Measurements from ENCODE around the gene HOXB3. TPM values are rescaled to one million over a fixed set of nuclear protein-coding genes. Genes with fewer than 3 reads are reported as not detected.

The HOXB3 gene
- total RNA-seq, 2 donors from 2014 or later, result 26.8 to 33.3 TPM

DNA sequence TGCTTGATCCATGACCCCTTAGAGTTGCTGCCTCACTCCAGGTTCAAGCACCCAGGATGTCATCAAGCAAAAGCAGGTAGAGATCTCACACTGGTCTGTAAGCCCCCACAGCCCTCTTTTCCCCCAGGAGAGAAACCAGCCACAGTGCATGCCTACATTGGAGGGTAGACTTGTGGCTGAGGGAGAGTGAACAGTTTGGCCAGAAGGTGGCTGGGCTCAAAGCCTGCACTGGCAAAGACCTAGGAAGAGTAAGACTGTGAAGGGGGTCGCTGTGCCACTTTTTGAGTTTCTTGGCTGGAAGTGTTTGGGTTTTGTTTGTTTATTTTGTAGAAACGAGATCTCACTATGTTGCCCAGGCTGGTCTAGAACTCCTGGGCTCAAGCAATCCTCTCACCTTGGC lies 87.7 kb downstream of the HOXB3 start:
- H3K4me3 ChIP-seq, result no peak overlapping the region
- no peaks in the 10 kb centered on the region for H3K27me3 ChIP-seq (replicated peaks; ENCODE audit: insufficient read depth)
- no peaks in the 10 kb centered on the region for H3K4me1 ChIP-seq (ENCODE audit: control insufficient read depth in 1 of 2, low read depth in 2 of 2)
- no peak overlapping the region for H3K27ac ChIP-seq
- no peaks in the 10 kb centered on the region for H3K9me3 ChIP-seq
- no peak for DNase-seq (ENCODE audit: low spot score)
- ATAC-seq (ENCODE audit: insufficient number of reproducible peaks, low FRiP score, low read depth), result no peak
- TF ChIP-seq, protein P1, sequence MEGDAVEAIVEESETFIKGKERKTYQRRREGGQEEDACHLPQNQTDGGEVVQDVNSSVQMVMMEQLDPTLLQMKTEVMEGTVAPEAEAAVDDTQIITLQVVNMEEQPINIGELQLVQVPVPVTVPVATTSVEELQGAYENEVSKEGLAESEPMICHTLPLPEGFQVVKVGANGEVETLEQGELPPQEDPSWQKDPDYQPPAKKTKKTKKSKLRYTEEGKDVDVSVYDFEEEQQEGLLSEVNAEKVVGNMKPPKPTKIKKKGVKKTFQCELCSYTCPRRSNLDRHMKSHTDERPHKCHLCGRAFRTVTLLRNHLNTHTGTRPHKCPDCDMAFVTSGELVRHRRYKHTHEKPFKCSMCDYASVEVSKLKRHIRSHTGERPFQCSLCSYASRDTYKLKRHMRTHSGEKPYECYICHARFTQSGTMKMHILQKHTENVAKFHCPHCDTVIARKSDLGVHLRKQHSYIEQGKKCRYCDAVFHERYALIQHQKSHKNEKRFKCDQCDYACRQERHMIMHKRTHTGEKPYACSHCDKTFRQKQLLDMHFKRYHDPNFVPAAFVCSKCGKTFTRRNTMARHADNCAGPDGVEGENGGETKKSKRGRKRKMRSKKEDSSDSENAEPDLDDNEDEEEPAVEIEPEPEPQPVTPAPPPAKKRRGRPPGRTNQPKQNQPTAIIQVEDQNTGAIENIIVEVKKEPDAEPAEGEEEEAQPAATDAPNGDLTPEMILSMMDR (IDR thresholded peaks at IDR 0.05), result no peak
- H3K36me3 ChIP-seq, result no peaks in the 10 kb centered on the region

DNA sequence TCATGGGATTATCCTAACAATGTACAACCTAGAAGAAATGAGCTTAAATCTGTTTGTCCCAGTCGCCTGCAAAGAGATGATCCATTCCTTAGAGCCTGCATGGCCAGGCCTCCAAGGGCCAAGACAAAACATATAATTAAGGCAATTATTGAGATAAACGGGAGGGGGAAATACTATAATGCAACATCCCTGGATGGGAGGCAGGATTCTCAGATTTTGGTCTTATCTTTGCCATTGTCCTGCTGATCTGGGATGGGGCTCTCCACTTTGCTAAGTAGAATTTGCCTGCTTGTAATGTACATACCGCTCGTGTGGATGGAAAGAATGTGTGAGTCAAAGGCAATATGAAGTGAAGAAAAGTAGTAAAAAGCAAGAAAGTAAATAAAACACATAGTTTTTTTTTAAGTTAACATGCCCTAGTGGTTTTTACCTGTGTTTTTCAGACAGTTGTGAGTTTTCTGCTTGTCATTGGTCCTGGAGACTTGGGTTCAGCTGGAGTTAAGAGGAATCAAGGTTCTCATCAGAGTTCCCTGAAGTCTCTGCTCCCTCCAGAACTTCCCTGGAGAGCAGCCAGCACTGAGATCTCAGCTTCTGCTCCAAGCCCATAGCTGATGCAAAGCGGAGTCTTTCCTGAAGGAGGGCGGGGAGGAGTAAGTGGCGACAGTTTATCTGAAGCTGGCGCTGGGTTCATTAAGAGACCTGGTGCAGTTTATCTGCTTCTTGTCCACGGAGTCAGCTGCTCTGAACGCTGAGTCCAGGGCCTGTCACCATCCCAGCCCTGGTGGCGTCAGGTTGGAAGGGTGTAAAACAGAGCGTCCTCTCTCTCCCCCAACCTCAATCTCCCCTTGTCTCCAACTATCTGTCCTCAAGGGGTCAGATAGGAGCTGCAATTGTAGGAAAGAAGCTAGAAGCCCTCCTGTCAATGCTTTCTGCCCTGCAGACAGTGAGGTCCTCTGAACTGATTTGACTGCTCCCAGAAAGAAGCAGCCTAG lies 89.3 kb downstream of the HOXB3 start:
- TF ChIP-seq, protein P1 (IDR thresholded peaks at IDR 0.05), result no peak
- no peaks in the 10 kb centered on the region for H3K27me3 ChIP-seq (replicated peaks; ENCODE audit: insufficient read depth)
- H3K4me3 ChIP-seq, result no peak overlapping the region
- no peaks in the 10 kb centered on the region for H3K36me3 ChIP-seq
- DNase-seq (ENCODE audit: low spot score) (no peak), ATAC-seq (ENCODE audit: insufficient number of reproducible peaks, low FRiP score, low read depth) (no peak)
- H3K9me3 ChIP-seq, result no peaks in the 10 kb centered on the region
- no peaks in the 10 kb centered on the region for H3K4me1 ChIP-seq (ENCODE audit: control insufficient read depth in 1 of 2, low read depth in 2 of 2)
- no peak overlapping the region for H3K27ac ChIP-seq

DNA sequence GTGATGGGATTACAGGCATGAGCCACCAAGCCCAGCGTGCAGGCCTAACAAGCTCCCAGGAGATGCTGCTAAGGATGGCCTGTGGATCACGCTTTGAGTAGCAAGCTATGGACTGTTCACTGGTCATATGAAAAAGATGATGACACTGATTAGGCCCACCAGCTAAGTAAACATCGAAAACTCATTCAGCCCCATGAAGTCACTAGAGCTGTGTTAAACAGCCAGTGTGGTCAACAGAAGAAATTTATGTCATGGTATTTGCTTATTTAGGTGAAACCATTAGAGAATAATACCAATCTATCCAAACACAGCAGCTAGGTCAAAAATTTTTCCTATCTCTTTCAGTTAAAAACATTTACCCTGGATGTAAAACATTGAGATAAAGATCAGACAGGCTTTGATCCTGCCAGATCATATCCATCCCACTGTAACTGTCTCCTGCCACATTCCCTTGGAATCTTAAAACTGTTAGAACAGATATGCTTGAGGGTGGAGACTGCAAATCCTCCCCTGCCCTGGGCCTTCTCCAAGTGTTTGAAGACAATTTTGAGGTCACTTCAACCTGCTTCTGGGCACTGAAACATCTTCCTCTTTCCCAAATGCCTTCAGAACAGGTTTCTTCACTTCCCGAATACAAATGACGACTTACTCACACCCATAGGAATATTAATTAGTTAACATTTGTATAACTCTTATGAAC lies 90.2 kb downstream of the HOXB3 start:
- Histone ChIP-seq H3K4me1 (ENCODE audit: control insufficient read depth in 1 of 2, low read depth in 2 of 2) (no peaks in the 10 kb centered on the region), H3K27me3 (replicated peaks; ENCODE audit: insufficient read depth) (no peaks in the 10 kb centered on the region), H3K9me3 (no peaks in the 10 kb centered on the region), H3K4me3 (no peak overlapping the region), H3K27ac (no peak overlapping the region), H3K36me3 (no peaks in the 10 kb centered on the region)
- DNase-seq (ENCODE audit: low spot score) (no peak), ATAC-seq (ENCODE audit: insufficient number of reproducible peaks, low FRiP score, low read depth) (no peak)
- TF ChIP-seq, protein P1 (IDR thresholded peaks at IDR 0.05), result no peak

DNA sequence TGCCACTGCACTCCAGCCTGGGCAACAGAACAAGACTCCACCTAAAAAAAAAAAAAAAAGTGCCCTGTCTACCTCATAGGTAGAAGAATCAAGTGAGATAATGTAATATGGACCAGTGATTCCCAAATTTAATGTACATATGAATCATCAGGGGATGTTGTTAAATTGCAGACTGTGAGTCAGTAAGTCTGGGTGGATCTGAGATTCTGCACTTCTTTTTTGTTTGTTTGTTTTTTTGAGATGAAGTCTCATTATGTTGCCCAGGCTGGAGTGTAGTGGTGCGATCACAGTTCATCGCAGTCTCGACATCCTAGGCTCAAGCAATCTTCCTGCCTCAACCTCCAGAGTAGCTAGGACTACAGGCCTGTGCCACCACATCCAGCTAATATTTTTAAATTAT lies 90.8 kb downstream of the HOXB3 start:
- TF ChIP-seq, protein P1 (IDR thresholded peaks at IDR 0.05), result no peak
- Histone ChIP-seq H3K27me3 (replicated peaks; ENCODE audit: insufficient read depth) (no peaks in the 10 kb centered on the region), H3K4me1 (ENCODE audit: control insufficient read depth in 1 of 2, low read depth in 2 of 2) (peaks cover 0 to 6% of the 10 kb centered on the region in 2 donors), H3K27ac (no peak overlapping the region), H3K36me3 (no peaks in the 10 kb centered on the region), H3K4me3 (no peak overlapping the region), H3K9me3 (no peaks in the 10 kb centered on the region)
- DNase-seq (ENCODE audit: low spot score), result no peak
- no peak for ATAC-seq (ENCODE audit: insufficient number of reproducible peaks, low FRiP score, low read depth)

Other genes with a start within 250 kb of the HOXB3 start
- 1 to 10 TPM in 1 of 2 donors, not detected in 1; 2.6 TPM for gene SKAP1, start 160.0 kb downstream of the HOXB3 start, total RNA-seq
- not detected for gene HOXB1, start 59.2 kb downstream of the HOXB3 start, total RNA-seq
- 10 to 100 TPM; 53.3 to 73.0 TPM for gene HOXB2, start 45.1 kb downstream of the HOXB3 start, total RNA-seq
- 10 to 100 TPM in 1 of 2 donors, 1 to 10 TPM in 1; 6.2 to 11.5 TPM for gene HOXB4, start 11.9 kb downstream of the HOXB3 start, total RNA-seq
- gene HOXB5, start 3.5 kb upstream of the HOXB3 start, total RNA-seq, result 1 to 10 TPM in 1 of 2 donors, under 1 TPM in 1; 0.56 to 3.8 TPM
- 1 to 10 TPM; 4.2 to 9.9 TPM for gene HOXB6, start 14.7 kb upstream of the HOXB3 start, total RNA-seq
- gene HOXB7, start 20.8 kb upstream of the HOXB3 start, total RNA-seq, result 1 to 10 TPM in 1 of 2 donors, under 1 TPM in 1; 0.63 to 7.2 TPM
- 1 to 10 TPM in 1 of 2 donors, not detected in 1; 1.4 TPM for gene HOXB8, start 25.1 kb upstream of the HOXB3 start, total RNA-seq
- not detected for gene HOXB9, start 36.1 kb upstream of the HOXB3 start, total RNA-seq
- not detected for gene PRAC1, start 132.3 kb upstream of the HOXB3 start, total RNA-seq
- not detected for gene PRAC2, start 132.9 kb upstream of the HOXB3 start, total RNA-seq
- not detected for gene HOXB13, start 138.5 kb upstream of the HOXB3 start, total RNA-seq
- not detected for gene TTLL6, start 227.0 kb upstream of the HOXB3 start, total RNA-seq
- gene CALCOCO2, start 240.8 kb upstream of the HOXB3 start, total RNA-seq, result 100 to 1,000 TPM; 122 to 192 TPM

Data from thoracic aorta (tissue), 2 donors.